ENCODE results near the gene MEGF6.
"Not testable (repeated sequence)": the region's sequence is repeated elsewhere in the genome, so short reads cannot be mapped to it uniquely, and the experiment has no call there.

MEGF6 gene

GRCh38 chr1:3628445-3628844 is 17.1 kb upstream of the MEGF6 start:
- no peak for DNase-seq

GRCh38 chr1:3627515-3628253 is 16.4 kb upstream of the MEGF6 start:
- no peak for DNase-seq

- no peak for DNase-seq
These were observed 14.7 kb upstream of the MEGF6 start for GRCh38 chr1:3626025-3626424.

- DNase-seq = peak; percentile 29
These were observed 14.0 kb upstream of the MEGF6 start for GRCh38 chr1:3625151-3625907.

GRCh38 chr1:3624200-3625136 is 13.2 kb upstream of the MEGF6 start, which contains the start of gene TPRG1L:
TSS of gene TPRG1L (plus strand) at chr1:3625015. CDS start at chr1:3625073, 58 bp downstream.
- peak; percentile 98 for DNase-seq

- DNase-seq = no peak
These were observed 12.3 kb upstream of the MEGF6 start for GRCh38 chr1:3623441-3624199.

GRCh38 chr1:3622102-3622501 is 10.8 kb upstream of the MEGF6 start:
- DNase-seq = not testable (repeated sequence)

- not testable (repeated sequence) for DNase-seq
These were observed 9.9 kb upstream of the MEGF6 start for GRCh38 chr1:3621151-3621671.

- no peak for DNase-seq
These were observed 9.4 kb upstream of the MEGF6 start for GRCh38 chr1:3620708-3621107.

GRCh38 chr1:3618881-3619671 is 7.8 kb upstream of the MEGF6 start:
- DNase-seq = peak; percentile 74

- DNase-seq = no peak
These were observed 7.2 kb upstream of the MEGF6 start for GRCh38 chr1:3618531-3618880.

GRCh38 chr1:3617806-3618345 is 6.6 kb upstream of the MEGF6 start:
- no peak for DNase-seq

- DNase-seq = no peak
These were observed 5.6 kb upstream of the MEGF6 start for GRCh38 chr1:3616861-3617260.

GRCh38 chr1:3614755-3615742 is 3.7 kb upstream of the MEGF6 start:
- DNase-seq = no peak

- DNase-seq = no peak
These were observed 815 bp upstream of the MEGF6 start for GRCh38 chr1:3612123-3612522.

GRCh38 chr1:3610527-3611169 is 660 bp downstream of the MEGF6 start:
- DNase-seq = no peak

GRCh38 chr1:3609769-3610526 is 1.4 kb downstream of the MEGF6 start:
- no peak for DNase-seq

GRCh38 chr1:3609016-3609768 is 2.1 kb downstream of the MEGF6 start:
- no peak for DNase-seq
